Measurements from ENCODE around the gene NOS2.

Gene NOS2

DNA sequence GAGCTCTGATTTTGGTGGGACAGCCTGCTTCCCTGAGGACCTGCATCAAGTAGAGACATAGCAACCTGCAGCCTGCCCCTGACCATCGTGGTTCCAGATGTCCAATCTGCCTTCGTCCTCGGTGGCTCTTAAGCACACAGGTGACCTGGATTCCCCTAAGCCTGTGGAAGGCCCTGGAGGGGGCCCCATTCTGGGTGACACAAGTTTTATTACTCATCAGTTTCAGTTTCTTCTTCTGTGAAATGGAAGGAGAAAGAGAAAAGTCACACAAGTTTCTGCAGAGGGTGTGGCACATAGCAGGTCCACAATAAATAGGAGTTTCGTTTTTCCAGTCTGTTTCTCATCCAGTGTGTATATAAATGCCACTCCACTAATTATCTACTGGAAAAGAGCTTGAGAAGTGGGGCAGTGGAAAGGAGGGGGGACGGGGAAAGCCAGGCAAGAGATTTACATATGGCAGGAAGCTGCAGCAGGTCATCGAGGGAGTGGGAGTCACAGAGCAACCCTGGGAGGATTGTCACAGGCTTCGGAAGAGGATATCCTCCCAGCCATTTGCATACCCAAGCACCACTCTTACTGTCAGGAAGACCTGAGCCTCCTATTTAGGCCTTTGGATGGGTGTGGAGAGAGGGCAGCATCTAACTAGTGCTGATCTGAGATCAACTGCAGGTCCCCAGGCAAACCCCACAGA, 10.0 kb upstream of the NOS2 start:
- TF ChIP-seq, protein P1, sequence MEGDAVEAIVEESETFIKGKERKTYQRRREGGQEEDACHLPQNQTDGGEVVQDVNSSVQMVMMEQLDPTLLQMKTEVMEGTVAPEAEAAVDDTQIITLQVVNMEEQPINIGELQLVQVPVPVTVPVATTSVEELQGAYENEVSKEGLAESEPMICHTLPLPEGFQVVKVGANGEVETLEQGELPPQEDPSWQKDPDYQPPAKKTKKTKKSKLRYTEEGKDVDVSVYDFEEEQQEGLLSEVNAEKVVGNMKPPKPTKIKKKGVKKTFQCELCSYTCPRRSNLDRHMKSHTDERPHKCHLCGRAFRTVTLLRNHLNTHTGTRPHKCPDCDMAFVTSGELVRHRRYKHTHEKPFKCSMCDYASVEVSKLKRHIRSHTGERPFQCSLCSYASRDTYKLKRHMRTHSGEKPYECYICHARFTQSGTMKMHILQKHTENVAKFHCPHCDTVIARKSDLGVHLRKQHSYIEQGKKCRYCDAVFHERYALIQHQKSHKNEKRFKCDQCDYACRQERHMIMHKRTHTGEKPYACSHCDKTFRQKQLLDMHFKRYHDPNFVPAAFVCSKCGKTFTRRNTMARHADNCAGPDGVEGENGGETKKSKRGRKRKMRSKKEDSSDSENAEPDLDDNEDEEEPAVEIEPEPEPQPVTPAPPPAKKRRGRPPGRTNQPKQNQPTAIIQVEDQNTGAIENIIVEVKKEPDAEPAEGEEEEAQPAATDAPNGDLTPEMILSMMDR (IDR thresholded peaks at IDR 0.05): no peak
- no peak for TF ChIP-seq ZFX (IDR thresholded peaks at IDR 0.05; ENCODE audit: borderline replicate concordance)
- H3K27ac ChIP-seq: no peak overlapping the region

DNA sequence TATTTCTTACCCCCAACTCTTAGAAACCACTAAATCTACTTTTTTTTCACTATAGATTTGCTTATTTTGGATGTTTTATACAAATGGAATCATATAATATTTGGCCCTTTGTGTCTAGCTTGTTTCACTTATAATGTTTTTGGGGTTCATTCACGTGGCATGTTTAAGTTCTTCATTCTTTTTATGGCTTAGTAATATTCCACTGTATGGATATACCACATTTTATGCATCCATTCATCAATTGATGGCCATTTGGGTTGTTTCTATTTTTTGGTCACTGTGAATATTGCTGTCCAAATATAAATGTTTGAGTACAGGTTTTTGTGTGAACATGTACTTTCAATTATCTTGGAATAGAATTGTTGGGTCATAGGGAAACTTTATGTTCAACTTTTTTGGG, 9.2 kb upstream of the NOS2 start:
- TF ChIP-seq, protein P1 (IDR thresholded peaks at IDR 0.05): no peak
- no peak for TF ChIP-seq ZFX (IDR thresholded peaks at IDR 0.05; ENCODE audit: borderline replicate concordance)
- no peak overlapping the region for H3K27ac ChIP-seq

DNA sequence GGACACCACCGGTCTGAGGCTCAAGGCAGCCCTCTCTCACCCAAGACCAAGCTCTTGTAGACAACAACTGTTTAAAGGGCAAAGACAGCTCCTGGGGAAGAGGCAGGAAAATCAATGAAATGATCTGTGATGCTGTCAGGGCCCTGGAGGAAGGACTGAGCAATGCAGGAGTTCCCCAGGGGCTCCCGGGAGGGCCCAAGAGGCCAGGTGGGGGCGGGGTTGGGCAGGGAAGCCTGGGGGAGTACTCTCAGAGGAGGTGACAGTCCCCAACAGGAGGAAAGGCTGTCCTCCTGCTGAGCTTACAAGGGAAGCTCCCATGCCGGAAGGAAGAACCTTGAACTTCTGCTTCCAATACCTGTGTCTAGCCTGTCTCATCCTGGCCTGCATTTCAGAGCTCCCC, 8.3 kb upstream of the NOS2 start:
- TF ChIP-seq ZFX (IDR thresholded peaks at IDR 0.05; ENCODE audit: borderline replicate concordance): no peak
- TF ChIP-seq, protein P1 (IDR thresholded peaks at IDR 0.05): no peak
- H3K27ac ChIP-seq: no peak overlapping the region

DNA sequence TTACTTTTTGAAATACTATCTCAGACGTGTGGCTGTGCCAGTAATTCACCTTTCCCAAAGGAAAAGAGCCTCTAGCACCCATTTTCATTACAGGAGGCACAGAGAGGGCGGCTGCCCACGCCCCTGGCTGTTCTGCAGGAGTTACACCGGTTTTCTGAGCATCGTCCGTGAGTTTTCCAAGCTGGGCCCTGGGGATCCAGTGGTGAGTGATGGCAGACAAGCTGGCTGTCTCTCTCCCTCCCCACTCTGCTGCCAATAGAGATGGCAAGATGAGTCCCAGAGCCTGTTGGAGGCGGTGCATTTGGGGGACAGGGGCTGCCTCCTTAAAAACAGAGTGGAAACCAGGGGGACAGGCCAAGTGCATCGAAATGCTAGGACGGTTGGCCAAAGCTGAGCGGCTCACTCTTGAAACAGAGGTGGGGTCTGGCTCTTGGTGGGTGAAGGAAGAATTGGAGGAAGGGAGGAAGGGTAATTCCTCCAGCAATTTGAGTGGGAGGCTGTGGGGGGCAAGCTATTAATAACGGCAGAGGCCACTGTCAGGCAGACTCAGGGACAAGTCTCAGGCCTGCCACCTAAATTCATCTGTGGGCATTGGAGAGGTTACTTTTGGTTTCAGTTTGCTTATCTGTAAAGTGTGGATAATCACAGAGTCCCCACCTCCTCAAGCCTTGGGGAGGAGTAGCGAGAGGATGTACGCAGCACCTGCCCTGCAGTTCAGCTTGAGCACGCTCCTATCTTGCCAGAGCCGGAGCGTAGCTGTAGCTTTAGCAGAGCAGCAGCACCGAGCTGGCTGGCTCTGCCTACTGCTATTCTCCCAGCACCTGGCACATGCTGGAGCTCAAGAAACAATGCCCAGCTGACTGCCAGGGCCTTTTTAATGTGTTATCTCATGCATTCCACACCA, 7.5 kb upstream of the NOS2 start:
- TF ChIP-seq, protein P1 (IDR thresholded peaks at IDR 0.05): no peak
- no peak for TF ChIP-seq ZFX (IDR thresholded peaks at IDR 0.05; ENCODE audit: borderline replicate concordance)
- H3K27ac ChIP-seq: no peak overlapping the region

DNA sequence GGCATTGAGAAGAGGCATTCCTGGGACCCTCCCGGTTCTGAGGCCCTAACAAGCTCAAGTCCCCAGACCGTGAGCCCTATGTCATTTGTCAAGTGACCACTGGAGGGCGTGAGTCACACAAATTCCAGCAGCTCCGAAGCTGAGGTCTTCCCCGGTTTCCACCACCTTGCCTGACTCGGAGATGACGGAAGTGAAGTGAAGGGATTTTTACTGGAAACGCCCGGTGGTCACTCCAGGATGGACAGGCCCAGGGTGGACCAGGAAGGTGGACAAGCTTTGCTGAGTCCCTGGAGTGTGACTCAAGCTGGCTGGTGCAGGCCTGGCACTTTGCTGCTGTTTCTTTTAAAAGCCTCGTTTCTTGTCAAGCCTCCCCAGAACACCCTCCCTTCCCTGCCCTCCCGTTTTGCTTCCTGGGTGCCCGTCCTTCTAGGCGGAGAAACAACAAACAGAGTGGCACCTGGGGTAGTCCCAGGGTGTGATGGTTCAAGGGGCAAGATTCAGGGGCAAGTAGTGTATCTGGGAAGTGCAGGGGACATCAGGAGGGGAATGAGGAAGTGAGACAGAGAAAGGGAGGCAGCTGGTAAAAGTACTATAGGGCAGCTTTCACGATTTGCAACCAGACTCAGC, 5.3 kb upstream of the NOS2 start:
- no peak for TF ChIP-seq ZFX (IDR thresholded peaks at IDR 0.05; ENCODE audit: borderline replicate concordance)
- TF ChIP-seq, protein P1 (IDR thresholded peaks at IDR 0.05): peak; percentile 87
- H3K27ac ChIP-seq: no peak overlapping the region

DNA sequence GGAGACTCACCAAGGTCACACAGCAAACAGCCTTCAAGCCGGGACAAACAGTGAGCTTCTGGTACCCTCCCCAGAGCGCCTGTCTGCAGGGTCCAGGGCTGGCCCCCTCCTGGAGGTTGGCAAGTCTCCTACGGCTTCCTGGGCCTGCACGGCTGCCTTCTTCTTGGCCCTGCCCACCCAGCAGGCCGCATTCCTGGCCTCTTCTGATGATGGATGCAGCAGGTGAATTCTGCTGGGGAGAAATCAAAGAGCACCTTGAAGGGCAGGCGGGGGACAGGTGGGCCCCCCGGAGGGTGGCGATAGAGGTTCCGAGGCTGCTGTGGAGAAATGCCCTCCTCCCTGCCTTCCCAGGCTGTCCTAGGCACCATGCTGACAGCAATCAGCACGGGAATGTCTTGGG, 3.8 kb upstream of the NOS2 start:
- TF ChIP-seq ZFX (IDR thresholded peaks at IDR 0.05; ENCODE audit: borderline replicate concordance): no peak
- TF ChIP-seq, protein P1 (IDR thresholded peaks at IDR 0.05): no peak
- H3K27ac ChIP-seq: no peak overlapping the region
